Activated CD4-positive, alpha-beta T cell treated with anti-CD3 and anti-CD28 coated beads, Interleukin-2, amount 50 U/mL, for 1 hour (primary cell): ENCODE measurements around the gene GAB2.
"Not testable (repeated sequence)": the region's sequence is repeated elsewhere in the genome, so short reads cannot be mapped to it uniquely, and the experiment has no call there.

Source experiments
- DNase-seq: peaks from one replicate; pipeline ENCODE4 v3.0.0-alpha.2; 2020

GAB2 gene

DNA sequence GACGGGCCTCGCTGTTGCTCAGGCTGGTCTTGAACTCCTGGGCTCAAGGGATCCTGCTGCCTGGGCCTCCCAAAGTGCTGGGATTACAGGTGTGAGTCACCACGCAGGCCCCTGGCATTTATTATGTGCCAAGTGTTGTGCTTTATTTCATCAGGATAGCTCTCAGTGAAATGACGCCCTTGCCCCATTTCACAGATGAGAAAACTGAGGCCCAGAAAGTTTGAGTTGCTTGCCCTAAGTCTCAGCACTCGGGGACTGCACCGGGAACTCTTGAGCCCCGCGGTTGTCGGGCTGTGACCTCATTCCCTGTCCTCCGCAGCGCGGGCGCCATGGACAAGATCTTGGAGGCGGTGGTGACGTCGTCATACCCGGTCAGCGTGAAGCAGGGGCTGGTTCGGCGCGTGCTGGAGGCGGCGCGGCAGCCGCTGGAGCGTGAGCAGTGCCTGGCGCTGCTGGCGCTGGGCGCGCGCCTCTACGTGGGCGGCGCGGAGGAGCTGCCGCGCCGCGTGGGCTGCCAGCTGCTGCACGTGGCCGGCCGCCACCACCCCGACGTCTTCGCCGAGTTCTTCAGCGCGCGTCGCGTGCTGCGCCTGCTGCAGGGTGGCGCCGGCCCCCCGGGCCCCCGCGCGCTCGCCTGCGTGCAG is 221.6 kb downstream of the GAB2 start:
- DNase-seq, result no peak

DNA sequence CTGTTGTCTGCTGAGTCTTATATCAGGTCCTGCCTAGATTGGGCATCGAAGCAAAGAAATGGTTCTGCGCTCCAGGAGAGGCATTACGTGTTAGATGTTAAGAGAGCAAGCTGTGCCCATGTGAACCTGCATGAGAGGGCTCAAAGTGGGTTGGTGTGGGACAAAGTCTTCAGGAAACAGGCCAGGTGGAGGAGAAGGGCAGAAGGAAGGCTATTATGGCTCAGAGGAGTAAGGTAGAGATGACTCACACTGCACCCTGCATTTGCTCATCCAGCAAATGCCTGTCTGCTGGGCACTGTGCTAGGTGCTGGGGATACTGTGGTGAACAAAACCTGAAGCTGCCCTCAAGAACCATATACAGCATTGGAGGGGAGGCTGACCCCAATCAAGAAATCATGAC is 223.1 kb downstream of the GAB2 start:
- no peak for DNase-seq

DNA sequence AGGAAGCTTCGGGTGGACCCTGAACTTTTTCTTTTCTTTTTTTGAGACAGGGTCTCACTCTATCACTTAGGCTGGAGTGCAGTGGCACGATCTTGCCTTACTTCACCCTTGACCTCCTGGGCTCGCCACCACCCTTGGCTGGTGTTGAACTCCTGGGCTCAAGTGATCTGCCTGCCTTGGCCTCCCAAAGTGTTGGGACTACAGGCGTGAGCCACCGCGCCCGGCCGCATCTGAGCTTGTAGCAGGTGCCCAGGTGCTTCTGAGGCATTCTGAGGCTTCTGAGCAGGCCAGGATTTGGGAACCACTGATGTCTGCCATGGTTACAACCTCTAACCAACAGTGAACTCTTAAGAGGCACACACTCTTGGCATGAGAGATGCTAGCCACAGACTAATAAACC is 223.8 kb downstream of the GAB2 start:
- no peak for DNase-seq

GRCh38 chr11:78192911-78193351 is 224.7 kb downstream of the GAB2 start:
- DNase-seq, result no peak

DNA sequence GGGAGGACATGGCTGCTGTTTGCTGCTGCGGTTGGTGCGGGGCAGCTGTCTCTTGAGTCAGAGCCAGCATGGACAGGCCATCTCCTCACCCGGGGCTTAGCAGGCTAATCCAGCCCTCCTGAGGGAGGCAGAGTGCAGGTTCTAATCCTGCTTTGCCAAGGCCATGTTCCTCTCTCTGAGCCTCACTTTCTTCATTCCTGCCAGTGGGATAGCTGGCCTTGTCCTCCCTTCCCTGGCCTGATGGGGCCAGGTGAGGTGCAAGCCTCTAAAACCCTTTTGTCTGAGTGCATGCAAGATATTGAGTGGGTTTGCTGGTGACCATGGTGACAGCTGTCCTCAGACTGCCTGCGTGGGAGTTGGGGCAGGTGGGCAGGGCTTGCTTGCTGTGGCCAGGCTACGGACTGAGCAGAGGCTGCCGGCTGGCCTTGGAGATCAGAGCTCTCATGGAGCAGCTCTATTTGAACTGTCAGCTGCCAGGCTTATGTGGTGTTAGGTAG is 225.3 kb downstream of the GAB2 start:
- DNase-seq, result no peak

GRCh38 chr11:78190871-78191538 is 226.6 kb downstream of the GAB2 start:
- DNase-seq, result no peak

DNA sequence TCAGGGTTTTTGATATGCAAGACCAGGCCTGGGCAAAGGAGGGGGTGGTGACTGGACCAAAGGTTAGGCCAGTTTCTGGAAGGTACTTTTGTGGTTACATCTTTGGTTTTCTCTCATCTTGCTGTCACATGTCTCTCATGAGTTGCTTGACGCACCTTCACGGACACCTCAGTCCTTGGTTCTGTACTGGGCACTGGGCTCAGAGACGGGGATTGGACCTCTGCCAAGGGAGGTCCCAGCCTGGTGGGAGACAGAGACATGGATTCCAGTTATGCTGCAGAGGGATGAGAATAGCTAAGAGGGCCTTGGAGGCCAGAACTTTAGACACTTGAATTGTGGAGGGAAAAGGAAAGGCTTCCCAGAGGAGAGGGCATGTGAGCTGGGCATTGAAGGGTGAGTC is 227.2 kb downstream of the GAB2 start:
- DNase-seq, result no peak

- DNase-seq, result no peak
Measured at GRCh38 chr11:78189851-78190250, 227.8 kb downstream of the GAB2 start.

- DNase-seq, result no peak
Measured at GRCh38 chr11:78189174-78189724, 228.4 kb downstream of the GAB2 start.

- peak; percentile 89 for DNase-seq
Measured at GRCh38 chr11:78188286-78189173, 229.1 kb downstream of the GAB2 start, which contains the start of the genes KCTD21 and USP35. KCTD21 (minus strand) TSS chr11:78188626; CDS start chr11:78174554, 14,072 bp downstream. USP35 (plus strand) TSS chr11:78188919; CDS start chr11:78196246, 7,327 bp downstream.

DNA sequence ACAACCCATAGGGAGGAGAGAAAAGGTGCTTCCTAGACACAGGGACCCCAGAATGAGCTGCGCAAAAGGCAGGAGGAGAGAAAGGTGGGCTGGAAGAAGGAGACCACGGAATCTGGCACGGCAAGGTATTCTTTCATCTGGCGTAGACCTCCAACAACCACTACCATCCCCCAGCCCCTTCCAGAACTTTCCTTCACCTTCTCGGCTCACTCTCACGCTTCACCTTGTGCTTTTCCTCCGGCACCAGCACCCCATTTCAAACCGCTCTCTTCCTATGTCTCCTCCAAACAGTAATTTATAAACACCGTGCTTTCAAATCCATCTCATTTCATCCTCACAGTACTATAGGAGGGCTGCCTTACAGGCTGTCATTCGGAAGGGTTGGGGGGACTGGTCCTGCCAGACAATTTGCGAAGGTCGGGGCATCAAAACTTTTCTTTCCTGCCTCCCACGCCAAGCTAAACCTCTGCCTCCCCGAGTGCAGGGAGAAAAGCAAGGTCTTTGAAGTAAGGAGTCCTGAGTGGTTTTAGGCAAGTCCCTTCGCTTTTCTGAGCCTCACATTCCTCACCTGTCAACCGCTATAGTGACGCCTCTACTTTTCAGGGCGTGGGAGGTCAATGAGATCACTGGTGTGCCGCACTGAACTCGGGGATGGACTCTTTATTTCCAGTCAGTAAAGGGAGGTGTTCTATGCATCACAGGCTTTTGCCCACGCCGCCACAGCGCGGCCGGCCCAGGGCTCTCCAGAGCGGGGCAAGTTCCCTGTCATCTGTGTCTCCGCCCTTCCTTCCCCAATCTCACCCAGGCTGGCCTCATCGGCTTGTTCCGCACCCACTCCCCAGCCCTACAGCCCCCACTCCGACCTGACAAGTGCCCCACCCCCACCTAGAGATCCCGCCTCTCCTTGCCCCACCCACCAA is 230.0 kb downstream of the GAB2 start:
- no peak for DNase-seq

DNA sequence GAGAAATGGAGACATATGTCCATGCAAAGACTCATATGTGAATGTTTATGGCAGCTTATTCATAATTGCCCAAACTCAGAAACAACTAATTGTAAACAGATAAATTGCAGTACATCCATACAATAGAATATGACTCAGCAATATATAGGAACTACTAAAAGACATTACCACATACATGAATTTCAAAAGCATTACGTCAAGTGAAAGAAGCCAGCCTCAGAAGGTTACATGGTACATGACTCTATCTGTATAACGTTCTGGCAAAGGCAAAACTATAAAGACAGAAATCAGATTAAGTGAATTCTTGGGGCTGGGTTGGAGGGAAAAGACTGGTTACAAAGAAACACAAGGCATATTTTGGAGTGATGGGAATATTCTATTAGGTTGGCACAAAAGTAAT is 236.4 kb downstream of the GAB2 start:
- DNase-seq, result no peak

DNA sequence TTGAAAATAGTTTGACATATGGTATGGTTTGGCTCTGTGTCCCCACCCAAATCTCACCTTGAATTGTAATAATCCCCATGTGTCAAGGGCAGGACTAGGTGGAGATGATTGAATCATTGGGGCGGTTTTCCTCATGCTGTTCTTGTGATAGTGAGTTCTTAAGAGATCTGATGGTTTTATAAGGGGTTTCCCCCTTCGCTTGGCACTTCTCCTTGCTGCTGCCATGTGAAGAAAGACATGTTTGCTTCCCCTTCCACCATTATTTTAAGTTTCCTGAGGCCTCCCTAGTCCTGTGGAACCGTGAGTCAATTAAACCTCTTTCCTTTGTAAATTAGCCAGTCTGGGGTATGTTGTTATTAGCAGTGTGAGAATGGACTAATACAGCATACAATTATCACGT is 236.9 kb downstream of the GAB2 start:
- no peak for DNase-seq

GRCh38 chr11:78179459-78180071 is 238.1 kb downstream of the GAB2 start:
- no peak for DNase-seq

GRCh38 chr11:78177216-78177615 is 240.4 kb downstream of the GAB2 start:
- no peak for DNase-seq

DNA sequence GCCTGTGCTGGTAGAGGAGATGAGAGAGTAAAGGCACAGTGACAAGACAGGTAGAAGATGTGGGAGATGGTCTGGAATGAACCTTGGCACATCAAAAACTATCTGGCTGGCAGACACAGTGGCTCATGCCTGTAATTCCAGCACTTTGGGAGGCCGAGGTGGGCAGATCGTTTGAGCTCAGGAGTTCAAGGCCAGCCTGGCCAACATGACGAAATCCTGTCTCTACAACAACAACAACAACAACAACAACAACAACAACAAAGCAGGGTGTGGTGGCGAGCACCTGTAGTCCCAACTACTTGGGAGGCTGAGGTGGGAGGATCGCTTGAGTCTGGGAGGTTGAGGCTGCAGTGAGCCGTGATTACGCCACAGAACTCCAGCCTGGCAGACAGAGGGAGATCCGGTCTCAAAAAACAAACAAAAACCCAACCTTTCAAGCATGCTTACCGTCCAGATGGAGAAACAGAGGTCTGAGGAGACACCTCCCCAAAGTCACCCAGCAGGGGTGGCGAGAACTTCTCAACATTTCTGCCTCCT is 240.9 kb downstream of the GAB2 start:
- DNase-seq, result no peak

GRCh38 chr11:78175862-78176261 is 241.8 kb downstream of the GAB2 start:
- DNase-seq, result not testable (repeated sequence)

DNA sequence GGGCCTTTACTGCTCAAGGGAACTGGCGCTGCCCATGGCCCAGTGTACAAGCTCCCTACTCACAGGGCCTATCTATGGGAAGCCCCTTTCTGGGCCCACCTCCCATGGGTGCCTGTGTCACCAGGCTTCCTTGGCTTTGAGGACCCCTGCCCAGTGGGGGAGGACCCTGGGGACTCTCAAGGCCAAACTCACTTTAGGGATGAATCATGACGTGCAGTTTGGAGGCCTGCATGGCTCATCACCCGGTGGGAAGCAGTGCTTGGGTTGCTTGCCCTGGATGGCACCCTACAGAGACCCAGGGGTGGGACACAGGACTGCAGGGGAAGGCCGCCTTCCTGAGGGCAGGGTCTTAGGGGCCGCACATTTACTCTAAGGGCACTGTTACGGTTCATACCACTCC is 245.7 kb downstream of the GAB2 start:
- DNase-seq, result no peak

GRCh38 chr11:78170874-78171549 is 246.6 kb downstream of the GAB2 start:
- no peak for DNase-seq

GRCh38 chr11:78170413-78170812 is 247.2 kb downstream of the GAB2 start:
- DNase-seq, result no peak
